Stimulated activated CD4-positive, alpha-beta T cell treated with anti-CD3 and anti-CD28 coated beads, Interleukin-12 subunit alpha, Interleukin-12 subunit beta, amount 100 ng/mL, for 24 hours (primary cell): ENCODE results near the gene MRTFA.
"Not testable (repeated sequence)": the region's sequence is repeated elsewhere in the genome, so short reads cannot be mapped to it uniquely, and the experiment has no call there.

Source experiments
- DNase-seq, 2 experiments: peaks; one replicate each; pipeline ENCODE4 v3.0.0-alpha.2; 2020; ENCODE audit warnings: low read depth in 2 of 2

The MRTFA gene

DNA sequence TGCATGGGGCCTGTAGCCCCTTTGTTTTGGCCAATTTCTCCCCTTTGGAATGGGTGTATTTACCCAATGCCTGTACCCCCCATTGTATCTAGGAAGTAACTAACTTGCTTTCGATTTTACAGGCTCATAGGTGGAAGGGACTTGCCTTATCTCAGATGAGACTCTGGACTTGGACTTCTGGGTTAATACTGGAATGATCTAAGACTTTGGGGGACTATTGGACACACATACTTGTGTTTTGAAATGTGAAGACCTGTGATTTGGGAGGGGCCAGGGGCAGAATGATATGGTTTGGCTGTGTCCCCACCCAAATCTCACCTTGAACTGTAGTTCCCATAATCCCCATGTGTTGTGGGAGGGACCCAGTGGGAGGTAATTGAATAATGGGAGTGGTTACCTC lies 82.5 kb downstream of the MRTFA start:
- DNase-seq = not testable (repeated sequence)

GRCh38 chr22:40553014-40553554 lies 83.4 kb downstream of the MRTFA start:
- DNase-seq = no peak

GRCh38 chr22:40552070-40552469 lies 84.4 kb downstream of the MRTFA start:
- no peak for DNase-seq

- DNase-seq = no peak
Measured at GRCh38 chr22:40547729-40548143, 88.8 kb downstream of the MRTFA start.

GRCh38 chr22:40544758-40545157 lies 91.8 kb downstream of the MRTFA start:
- no peak for DNase-seq

GRCh38 chr22:40542821-40543540 lies 93.5 kb downstream of the MRTFA start:
- no peak for DNase-seq

DNA sequence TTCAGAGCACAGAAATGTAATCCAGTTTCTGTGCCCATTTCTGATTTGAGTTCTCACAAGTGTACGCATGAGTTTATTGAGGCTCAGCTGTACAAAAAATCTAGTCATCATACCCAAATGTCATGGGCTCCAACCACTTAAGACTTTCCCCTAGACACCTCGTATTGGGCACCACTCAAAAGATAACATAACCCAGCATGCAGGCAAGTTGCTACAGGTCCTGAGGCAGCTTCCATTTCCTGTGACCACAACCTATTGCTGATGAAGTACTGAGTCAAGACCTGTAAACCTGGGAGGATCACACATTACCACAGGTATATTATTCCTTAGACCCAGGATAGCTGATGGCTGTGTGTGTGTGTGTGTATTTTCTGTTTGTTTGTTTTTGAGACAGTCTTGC lies 95.2 kb downstream of the MRTFA start:
- no peak for DNase-seq

DNA sequence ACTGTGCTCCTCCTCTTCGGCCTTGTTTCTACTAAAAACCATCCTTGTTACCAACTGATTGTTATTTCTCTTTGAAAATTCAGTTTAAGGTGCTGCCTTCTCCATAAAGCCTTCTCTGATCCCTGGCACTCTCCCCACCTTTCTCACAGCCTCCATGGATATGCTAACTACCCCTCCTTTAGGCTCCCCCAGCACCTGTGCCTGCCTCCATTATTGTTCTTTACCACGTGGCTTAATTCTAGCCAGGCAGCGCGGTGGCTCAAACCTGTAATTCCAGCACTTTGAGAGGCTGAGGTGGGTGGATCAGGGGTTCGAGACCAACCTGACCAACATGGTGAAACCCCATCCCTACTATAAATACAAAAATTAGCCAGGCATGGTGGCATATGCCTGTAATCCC lies 96.3 kb downstream of the MRTFA start:
- DNase-seq = no peak

GRCh38 chr22:40536149-40536548 lies 100.4 kb downstream of the MRTFA start:
- not testable (repeated sequence) for DNase-seq

- DNase-seq = no peak
Measured at GRCh38 chr22:40535642-40536041, 100.9 kb downstream of the MRTFA start.

- no peak for DNase-seq
Measured at GRCh38 chr22:40535189-40535512, 101.4 kb downstream of the MRTFA start.

GRCh38 chr22:40534379-40535188 lies 101.9 kb downstream of the MRTFA start:
- DNase-seq = no peak

- DNase-seq = peak; percentile 17 to 36
Measured at GRCh38 chr22:40533712-40534378, 102.7 kb downstream of the MRTFA start.

DNA sequence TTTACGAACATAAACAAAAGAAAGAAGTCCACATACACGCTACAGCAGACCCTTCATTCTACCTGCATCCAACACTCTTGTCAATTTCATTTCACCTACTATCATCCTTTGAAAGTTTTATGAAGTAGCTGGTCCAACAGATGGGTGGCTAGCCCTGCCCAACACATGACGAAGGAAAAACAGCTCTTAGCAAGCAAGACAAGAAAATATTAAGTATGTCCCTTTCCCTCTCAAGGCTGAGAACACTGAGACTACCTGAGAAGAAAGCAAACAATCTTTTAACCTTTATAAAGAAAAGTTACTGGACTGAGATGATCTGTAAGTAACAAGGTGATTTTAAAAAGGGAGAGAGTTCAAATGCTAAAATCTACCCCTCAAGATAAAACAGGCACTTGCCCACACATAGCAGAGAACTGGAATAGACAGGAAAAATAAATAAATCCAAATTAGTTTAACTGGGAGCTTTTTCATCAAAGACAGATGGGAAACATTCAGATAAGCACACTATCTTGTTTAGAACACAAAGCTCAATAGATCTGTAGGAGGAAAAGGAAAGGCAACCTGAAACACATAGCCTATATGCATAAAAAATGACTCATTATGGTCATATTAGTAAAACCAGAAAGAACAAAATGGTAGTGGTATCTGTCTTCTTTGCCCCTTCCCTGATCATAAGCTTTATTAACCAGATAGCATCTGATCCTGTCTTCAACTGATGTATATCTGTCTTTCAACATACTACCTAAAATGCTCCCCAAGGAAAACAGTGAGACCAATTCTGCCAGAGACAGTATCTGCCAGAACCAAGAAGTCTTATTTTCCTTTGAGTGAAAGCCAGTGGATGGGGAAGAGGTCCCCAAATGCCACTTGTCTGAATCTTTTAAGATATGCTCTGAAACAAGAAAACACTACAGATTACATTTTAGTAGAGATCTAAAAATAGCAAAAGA lies 104.3 kb downstream of the MRTFA start:
- no peak for DNase-seq

DNA sequence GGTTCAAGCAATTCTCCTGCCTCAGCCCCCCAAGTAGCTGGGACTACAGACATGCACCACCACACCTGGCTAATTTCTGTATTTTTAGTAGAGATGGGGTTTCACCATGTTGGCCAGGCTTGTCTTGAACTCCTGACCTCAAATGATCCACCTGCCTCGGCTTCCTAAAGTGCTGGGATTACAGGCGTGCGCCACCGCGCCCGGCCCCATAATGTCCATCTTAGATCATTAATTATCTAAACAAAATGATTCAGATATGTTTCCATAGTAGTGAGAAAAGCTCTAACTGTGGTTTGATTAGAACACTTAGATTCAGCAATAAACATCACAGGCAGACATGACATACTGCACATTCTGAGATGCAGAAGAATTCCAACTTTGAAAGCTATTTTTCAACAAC lies 106.1 kb downstream of the MRTFA start:
- DNase-seq = not testable (repeated sequence)

- no peak for DNase-seq
Measured at GRCh38 chr22:40529821-40530220, 106.7 kb downstream of the MRTFA start.

GRCh38 chr22:40526960-40527359 lies 109.6 kb downstream of the MRTFA start:
- DNase-seq = no peak

DNA sequence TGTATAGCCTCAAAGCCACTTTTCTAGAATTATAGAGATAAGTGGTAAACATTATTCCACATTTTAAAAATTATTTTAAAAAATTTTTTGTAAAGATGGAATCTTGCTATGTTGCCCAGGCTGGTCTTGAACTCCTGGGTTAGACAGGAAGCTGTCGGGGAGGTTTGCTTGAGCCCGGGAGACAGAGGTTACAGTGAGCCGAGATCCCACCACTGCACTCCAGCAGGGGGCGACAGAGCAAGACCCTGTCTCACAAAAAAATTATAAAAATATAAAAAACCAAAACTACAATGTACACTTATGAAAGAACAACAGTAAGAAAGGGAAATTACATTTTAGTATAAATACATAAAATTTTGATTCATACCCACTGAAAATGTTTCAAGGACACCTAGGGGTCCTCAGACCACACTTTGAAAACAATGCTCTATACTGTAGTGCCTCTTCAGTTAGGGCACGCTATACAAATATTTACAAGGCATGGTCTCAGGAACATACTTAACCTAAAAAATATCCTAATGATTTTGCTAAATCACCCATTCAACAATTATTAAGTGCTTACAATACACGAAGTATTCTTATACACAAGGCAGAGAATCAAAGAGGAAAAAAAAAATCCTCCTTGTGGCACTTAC lies 111.2 kb downstream of the MRTFA start:
- peak; percentile 35 to 65 for DNase-seq

- no peak for DNase-seq
Measured at GRCh38 chr22:40524392-40525249, 111.9 kb downstream of the MRTFA start.

DNA sequence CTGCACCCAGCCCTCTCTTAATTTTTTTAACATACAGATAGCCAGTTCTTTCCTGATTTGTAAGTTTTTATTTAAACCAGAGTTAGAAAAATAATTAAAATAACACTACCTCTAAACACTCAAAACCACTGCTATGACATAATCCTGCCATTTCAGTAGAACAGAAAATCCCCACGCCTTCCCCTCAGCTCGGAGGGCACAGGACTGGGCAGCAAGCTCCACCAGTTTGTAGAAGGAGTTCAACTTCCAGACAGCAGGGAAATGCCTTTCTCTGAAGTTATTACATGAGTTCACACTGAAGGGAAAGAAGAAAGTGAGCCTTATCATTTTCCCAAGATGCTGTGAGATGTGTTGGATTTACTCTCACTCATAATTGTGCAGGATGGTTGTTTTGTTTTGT lies 114.4 kb downstream of the MRTFA start:
- no peak for DNase-seq
